GM03348 (cell line): Measurements from ENCODE around the gene AK2.

ENCODE experiments used
- DNase-seq: peaks from one replicate; pipeline ENCODE4 v3.0.0; 2012; ENCODE audit warnings: low spot score

Gene AK2

GRCh38 chr1:32972814-32973428 is 63.8 kb downstream of the AK2 start:
- peak; percentile 77 for DNase-seq

DNA sequence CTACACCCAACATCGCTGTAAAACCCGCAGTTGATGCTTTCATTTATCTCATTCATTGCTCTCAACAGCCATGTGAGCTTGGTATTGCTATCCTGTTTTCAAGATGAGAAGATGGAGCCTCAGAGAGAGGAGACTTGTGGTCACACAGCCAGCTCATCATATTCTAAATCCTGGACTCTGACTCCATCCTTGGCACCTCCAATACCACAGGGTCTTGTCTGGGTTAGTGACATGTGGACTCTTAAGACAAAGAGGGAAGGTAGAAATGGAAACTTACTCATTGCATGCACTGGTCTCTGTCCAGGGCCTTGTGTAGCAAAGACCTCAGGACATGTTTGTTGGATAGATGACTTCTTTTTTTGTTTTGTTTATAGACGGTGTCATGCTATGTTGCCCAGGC is 65.1 kb downstream of the AK2 start:
- DNase-seq, result no peak

- no peak for DNase-seq
Measured at GRCh38 chr1:32971156-32971555, 65.5 kb downstream of the AK2 start.

GRCh38 chr1:32969566-32969965 is 67.1 kb downstream of the AK2 start:
- peak; percentile 61 for DNase-seq

- peak; percentile 31 for DNase-seq
Measured at GRCh38 chr1:32967888-32968568, 68.7 kb downstream of the AK2 start.

GRCh38 chr1:32966900-32967299 is 69.8 kb downstream of the AK2 start:
- no peak for DNase-seq

- no peak for DNase-seq
Measured at GRCh38 chr1:32965251-32965747, 71.4 kb downstream of the AK2 start.

DNA sequence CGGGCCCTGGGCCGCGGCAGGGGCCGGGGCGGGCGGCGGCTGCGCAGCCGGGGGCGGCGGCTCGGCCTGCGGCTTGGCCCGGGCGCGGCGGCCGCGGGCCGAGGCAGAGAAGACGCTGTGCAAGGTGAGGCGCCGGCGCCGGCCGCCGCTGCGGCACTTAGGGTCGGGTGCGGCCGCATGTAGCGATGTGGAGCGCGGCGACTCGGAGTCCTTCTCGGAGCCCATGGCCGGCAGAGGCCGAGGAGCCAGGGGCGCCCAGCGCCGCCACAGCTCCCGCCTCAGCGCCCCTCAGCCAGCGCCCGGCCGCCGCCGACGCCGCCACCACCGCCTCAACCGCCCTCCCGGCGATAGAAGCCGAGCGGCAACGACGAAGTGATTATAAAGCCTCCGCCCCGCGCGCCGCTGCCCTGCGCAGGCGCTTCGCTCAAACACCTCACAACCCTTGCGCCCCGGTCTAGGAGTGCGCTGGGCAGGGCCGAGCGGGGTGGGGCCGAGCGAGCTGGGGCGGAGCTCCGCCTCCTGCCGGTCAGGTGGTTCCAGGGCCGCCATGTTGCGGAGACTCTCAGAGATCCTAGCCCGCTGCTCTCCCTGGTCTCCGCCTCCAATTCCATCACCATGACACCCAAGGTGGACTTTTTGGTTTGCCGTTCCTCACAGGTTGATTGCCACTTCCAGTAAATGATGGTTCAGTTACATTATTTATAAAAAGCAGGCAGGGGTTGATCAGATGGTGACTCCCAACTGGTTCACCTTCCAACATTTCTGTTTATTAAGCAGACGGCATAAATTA is 72.0 kb downstream of the AK2 start, which contains the start of gene RNF19B:
RNF19B (minus strand) TSS at position 349 of the 790 bp plus-strand sequence; CDS start at position 225, 124 bp downstream.
- peak; percentile 98 for DNase-seq

DNA sequence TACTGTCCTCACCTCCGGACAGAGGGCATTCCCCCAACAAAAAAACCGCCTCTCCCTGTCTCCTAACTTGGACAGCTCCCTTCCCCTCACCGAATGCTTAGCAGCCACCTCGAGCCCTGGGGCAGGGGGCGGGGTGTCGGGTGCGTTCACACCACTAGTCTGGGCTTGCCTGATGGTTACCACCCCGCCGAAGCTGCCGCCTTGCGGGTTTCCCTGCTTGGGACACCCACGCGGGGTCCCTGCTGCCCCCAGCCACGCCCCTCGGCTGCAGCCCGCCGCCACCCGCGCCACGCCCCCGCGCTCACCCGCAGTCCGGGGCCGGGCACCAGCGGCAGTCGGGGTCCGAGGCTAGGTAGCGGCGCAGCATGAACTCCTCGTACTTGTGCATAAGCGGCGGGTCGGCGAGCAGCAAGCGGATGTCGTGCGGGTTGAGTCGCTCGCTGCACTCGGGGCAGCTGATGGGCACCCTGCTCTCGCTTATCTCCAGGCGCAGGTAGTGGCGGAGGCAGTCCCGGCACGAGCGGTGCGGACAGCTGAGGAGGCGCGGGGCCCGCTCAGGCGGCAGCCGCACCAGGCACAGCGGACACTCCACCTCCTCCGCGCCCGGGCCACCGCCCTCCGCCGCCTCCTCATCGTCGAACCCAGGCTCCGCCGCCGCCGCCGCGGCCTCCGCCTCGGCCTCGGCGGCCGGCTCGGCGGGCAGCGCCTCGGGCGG is 72.8 kb downstream of the AK2 start:
- peak; percentile 77 for DNase-seq

- DNase-seq, result peak; percentile 38
Measured at GRCh38 chr1:32962248-32962896, 74.3 kb downstream of the AK2 start.

DNA sequence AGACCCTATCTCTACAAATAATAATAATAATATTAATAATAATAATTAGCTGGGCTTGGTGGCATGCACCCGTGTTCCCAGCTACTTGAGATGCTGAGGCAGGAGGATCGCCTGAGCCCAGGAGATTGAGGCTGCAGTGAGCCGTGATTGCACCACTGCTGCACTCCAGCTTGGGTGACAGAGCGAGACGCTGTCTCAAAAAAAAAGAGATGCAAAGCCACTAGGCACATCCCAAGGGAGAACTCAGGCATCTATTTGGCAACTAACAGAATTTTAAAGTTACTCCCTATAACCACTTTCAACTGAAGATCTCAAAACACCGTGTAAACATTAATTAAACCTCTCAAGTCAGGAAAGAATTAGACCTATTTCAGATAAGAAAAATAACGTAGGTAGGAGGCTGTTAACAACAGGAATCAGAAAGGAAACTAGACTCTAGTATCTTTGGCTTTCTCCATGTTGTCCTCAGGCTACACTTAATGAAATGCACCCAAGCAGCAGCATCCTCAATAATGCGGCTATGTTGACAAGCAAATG is 75.8 kb downstream of the AK2 start:
- no peak for DNase-seq

DNA sequence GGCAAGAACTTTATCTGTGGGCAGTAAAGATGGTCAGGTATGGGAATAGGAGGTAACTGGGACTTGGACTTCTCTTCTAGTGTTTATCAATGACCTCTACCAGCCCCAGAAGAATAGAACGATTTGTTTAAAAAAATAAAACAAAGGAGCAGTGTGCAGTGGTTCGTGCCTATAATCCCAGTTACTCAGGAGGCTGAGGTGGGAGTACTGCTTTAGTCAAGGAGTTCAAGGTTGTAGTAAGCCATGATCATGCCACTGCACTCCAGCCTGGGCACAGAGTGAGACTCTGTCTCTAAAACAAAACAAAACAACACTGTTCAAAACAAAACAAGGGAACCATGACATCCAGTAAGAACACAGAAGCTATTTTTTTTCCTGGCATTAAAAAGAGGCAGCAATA is 76.3 kb downstream of the AK2 start:
- DNase-seq, result no peak

GRCh38 chr1:32958827-32959226 is 77.9 kb downstream of the AK2 start:
- no peak for DNase-seq
